ENCODE results near the gene RABGAP1L.

Gene RABGAP1L

DNA sequence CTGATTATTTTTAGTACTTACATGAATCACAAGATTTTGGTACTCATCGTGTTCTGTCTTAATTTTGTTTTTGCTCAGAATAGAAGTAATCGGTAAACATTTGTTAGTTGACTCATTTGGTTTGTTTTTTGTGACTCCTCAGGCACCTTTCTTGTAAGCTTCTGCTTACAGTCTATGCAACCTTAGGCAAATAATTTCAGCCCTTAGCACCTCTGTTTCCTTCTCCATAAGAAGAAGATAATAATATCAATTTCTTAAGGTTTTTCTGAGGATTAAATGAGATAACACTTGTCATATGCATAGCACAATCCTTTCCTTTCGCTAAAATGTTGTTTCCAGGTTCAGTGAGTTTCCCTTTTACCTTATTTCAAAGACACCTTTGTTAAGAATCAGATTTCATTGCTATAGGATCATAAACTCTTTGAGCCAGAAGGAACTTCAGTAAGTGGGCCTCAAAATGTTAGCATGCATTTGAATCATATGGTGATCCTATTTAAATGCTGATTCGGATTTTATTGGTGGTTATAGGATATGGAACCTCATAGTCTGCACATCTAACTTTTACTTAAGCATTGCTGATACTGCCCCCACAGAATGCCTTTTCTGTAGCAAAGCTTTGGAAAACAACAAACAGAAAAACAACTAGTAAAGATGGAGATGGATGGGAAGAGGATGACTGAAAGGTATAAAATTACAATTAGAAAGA, 567.7 kb downstream of the RABGAP1L start:
- DNase-seq: no peak

DNA sequence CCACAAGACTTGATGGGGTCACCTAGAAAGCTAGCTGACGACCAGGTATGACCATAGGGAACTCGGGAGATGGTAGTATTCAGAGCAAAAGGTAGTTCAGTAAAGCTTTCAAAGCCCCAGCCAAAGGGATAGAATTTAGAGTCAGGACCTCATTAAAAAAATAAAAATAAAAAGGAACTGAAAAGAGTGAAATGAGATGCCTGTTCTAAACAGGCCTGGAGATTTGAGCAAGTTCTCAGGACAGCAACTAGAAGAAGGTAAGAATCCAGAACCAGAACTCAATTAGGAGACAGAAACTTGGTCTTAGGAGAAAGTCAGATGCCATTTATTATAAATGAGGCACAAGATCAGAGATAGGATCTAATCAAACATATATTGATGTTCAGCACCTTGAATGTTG, 575.0 kb downstream of the RABGAP1L start:
- no peak for DNase-seq

DNA sequence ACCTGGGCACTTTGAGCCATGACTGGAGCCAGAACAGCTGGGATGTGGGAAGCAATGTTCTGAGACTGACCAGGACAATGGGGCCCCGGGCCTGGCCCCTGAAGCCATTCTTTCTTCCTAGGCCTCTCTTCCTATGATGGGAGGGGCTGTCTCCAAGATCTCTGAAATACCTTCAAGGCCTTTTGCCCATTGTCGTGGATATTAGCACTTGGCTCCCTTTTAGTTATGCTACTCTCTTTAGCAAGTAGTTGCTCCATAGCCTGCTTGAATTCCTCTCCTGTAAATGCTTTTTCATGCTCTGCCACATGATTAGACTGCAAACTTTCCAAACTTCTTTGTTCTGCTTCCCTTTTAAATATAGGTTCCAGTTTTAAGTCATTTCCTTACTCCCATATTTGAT, 577.5 kb downstream of the RABGAP1L start:
- DNase-seq: no peak

DNA sequence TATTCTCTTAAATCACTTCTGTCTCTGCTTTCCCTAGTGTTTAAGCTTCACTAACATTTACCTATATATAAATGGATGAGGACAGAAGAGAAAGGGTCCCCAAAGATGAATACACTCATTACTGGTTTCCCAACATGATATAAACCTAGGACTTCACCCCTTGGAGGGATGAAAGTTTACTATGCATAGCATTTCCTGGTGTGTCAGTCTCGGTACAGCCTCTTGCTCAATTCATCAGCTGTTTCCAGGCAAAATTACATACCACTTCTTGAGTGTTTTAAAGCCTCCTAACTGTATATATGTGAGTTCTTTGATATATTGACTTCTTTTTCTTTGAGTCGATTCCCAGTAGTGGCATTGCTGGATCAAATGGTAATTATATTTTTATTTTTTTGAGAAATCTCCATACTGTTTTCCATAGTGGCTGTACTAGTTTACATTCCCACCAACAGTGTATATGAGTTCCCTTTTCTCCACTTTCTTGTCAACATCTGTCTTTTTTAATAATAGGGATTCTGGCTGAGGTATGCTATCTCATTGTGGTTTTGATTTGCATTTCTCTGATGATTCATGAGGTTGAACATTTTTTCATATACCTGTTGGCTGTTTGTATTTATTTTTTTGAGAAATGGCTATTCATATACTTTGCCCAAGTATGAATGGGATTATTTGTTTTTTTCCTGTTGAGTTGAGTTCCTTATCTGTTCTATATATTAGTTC, 581.1 kb downstream of the RABGAP1L start:
- no peak for DNase-seq

DNA sequence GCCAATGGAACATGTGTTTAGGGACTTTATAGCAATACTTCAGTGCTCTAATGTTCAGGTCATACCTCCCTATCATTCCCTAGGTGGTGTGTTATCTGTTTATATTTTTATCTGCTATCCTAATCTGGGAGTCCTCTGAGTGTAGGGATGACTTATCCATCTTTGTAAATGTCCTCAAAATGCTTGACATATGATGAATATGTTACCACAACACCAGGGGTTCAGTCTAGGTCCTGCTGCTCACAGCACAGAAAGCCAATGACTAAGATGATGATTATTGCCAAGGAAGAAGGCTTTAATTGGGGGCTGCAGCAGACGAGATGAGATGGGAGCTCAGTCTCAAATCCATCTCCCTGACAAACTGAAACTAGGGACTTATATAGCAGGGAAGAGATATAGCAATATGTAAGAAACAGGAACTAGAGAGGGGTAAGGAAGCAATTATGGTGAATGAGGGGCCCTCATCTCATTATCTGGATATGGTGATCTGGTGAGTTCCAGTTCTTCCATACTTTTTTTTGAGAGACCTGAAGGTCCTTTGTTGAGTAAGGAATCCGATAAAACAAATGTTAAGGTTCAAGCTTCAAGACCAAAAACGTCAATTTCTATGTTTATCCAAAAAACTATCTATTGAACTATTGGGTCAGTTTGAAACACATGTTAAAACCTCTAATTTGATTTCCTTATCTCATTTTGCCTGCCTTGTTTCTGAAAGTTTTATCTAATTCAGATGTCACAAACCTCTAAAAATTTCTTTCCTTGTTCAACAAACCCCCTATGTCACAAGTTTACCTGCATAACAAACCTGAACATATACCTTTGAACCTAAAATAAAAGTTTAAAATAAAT, 583.7 kb downstream of the RABGAP1L start:
- DNase-seq: no peak

DNA sequence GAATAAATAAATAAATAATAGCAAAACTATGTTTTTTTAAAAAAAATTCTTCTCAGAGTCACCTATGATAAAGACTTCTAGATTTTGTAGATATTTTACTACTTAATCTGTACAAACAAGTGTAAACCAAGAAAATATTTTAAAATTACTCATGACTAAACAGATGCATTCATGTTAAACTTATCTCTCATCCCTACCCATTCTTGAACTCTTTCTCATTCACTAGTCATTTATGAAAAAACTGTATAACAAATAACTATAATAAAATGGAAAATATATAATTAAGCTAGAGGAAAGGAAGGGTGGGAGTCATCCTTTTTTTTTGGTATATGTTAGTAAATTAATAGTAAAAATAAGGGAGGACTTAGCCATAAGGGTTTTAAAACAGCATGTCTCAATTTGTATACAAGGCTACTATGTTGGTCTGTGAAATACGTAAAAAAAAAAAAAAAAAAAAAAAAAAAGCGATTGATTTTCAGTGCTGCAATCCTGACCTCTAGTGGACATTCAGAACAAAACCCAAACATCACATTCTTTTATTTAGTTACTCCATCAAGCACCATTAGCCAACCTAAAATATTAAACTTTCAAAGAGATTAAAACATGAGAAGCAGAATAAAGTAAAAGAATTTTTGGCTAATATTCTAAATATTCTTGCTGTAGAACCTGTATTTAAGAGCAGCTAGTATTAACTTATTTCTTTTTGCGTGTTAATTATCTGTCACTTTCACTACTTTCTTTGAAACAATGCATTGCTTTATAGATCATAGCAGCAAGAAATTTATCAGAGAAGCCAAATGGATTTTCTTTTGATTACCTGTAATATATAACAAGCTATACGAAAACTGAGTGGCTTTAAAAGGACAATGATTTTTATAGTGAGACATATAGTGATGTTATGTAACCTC, 584.6 kb downstream of the RABGAP1L start:
- DNase-seq: peak; percentile 18 to 70

DNA sequence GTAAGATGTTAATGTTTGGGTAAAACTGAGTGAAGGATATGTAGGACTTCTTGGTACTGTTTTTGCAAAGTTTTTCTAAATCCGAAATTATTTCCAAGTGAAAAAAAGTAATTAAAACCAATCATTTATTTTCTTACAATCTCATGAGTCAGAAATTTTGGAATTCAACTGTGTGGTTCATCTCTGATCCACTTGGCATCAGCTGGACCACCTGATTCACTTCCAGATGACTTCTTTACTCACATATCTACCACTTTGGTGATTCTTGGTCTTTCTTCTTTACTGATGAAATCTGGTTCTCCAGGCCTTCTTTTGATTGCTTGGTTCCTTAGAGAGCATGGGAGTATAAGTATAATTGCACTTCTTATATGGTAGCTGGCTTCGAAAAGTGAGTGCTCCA, 585.6 kb downstream of the RABGAP1L start:
- DNase-seq: no peak

DNA sequence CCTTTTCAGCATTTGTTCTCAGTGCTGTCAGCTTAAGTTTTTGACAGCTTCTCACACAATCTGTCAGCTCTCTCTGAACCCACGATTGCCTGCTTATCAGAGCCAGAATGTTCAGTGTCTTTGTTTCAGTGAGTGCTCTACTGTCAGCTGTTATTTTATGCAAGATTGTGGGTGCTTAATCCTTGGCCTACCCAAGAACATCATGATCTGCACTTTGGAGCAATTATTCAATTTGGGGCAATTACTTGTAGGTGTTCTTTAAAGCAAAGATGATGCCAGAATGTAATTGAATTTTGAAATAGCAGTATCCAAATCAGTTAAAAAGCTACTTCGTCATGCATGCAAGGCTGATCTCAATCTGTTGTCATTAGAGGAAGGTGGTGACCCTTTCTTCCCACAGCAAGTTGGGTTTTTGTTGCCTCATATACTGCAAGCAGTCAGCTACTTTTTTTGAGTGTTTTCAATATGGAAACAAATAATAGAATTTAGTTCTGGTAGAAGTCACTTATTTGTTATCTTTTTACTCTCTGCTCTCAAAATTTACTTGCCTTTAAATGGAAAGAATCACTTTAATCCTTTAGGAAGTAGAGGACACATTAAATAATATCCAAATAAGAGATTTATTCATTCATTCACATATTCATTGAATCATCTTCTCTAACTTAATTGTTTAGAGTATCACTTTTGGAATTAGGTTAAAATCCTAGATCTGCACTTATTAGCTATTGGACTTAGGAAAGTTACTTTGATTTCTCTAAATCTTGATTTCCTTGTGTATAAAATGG, 586.9 kb downstream of the RABGAP1L start:
- no peak for DNase-seq

DNA sequence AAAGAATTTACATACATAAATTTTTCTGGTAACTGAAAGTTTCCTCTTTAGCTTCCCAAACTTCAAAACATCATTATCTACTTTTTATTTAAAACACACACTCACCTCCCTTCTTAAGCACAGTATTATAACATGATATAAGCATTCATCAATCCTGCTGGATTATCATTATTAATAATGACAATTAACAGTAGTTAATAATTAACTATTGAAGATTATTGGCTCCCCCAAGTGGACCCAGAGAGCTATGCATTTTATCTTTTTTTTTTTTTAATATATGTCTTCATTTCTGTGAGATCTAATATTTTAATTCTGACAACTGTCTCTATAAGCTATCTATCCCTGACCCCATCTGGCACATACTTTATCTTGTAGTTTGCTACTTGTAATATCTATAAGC, 588.3 kb downstream of the RABGAP1L start:
- DNase-seq: no peak

DNA sequence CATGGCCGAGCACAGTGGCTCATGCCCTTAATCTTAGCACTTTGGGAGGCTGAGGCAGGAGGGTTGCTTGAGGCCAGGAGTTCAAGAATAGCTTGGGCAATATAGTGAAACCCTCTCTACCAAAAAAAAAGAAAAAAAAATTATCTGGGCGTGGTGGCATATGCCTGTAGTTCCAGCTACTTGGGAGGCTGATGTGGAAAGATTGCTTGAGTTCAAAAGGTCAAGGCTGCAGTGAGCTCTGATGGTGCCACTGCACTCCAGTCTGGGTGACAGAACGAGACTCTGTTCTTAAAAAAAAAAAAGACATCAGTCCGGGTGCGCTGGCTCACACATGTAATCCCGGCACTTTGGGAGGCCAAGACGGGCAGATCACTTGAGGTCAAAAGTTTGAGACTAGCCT, 589.3 kb downstream of the RABGAP1L start:
- DNase-seq: no peak

DNA sequence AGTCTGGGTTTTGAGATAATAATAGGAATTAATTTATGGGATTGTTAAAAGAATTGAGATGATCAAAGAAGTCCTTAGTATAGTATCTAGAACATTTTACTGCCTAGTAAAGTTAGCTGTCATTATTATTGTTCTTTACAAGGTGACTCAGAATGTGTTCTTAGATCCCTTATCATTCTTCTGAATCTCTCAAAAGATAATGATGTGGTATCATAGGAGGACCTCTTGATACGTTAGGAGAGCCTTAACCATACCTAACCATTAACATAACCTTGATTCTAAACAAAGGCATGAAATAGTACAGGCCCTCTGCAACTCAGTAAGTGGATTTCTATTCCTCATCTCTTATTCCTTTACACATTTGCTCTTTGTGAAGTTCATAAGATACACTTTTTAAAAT, 593.8 kb downstream of the RABGAP1L start:
- no peak for DNase-seq

DNA sequence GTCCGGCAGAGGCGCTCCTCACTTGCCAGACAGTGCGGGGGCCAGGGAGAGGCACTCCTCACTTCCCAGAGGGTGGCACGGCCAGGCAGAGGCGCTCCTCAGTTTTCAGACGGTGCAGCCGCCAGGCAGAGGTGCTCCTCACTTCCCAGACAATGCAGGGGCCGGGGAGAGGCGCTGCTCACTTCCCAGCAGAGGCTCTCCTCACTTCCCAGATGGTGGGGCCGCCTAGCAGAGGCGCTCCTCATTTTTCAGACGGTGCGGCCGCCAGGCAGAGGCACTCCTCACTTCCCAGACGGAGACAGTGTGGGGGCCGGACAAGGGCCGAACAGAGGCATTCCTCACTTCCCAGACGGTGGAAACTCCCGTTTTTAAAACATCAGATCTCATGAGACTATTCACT, 602.0 kb downstream of the RABGAP1L start:
- no peak for DNase-seq

DNA sequence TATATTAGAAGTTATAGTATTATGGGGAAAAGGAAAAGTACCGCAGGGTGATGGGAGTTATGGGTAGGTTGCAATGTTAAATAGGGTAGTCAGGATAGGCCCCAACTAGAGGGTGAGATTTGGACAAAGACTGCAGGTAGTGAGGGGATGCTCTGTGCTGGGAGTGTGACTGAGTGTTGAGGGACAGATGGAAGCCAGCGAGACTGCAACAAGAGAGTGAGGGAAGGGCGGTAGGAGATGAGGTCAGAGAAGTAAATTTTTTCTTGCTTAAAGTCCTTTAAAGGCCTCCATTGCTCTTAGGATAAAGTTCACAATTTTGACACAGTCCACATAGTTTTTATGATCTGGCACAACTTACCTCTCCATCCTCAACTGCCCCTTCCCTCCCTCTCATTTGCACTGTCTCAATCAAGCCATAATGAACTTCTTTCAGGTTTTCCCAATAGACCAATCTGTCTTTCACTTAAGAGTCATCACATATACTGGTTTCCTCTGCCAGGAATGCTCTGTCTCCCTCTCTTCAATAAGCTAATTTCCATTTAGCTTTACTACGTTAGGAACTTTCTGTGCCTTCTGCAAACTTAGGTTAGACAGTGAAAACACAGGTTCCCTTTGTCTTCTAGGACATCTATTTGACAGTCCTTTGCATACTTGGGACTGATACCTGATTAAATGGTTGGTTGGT, 602.7 kb downstream of the RABGAP1L start:
- no peak for DNase-seq

DNA sequence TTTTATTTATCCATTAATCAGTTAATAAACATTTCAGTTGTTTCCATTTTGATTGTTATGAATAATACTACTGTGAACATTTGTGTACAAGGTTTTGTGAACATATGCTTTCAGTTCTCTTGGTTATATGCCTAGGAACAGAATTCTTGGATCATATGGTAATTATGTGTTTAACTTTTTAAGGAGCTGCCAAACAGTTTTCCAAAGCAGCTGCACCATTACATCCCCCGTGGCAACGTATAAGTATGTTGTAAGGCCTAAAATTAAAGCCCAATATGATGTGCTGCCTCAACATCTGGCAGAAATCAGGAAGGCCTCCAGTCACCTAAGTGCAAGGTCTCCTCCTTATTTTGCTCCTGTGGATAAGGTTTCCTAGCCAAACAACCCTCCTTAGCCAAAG, 604.9 kb downstream of the RABGAP1L start:
- no peak for DNase-seq

DNA sequence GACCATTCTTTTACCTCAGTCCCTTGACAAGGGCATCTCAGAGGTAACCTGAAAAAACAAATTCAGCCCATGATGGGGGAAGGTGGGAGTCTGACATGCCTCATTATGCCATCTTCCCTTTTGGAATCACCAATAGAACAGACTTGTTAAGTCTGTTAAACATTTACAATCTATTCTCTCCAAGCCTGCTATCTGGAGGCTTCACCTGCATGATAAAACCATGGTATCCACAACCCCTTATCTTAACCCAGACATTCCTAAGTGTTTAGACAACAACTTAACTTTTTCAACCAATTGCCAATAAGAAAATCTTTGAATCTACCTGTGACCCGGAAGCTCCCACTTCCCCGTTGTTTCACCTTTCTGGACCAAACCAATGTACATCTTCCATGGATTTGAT, 607.4 kb downstream of the RABGAP1L start:
- no peak for DNase-seq

DNA sequence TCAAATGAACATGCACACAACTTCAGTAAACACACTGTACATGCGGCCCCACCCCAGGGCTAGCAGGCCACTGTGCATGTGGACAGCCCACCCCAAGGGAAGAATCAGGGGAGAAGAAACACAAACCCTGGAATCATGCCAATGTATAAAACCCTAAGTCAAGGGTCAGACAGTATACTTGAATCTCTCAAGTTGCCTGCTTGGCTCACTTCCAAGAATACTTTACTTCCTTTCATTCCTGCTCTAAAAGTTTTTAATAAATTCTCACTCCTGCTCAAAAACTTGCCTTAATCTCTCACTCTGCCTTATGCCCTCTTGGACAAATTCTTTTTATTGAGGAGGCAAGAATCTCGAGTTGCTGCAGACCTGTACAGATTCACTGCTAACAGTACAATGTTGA, 609.2 kb downstream of the RABGAP1L start:
- DNase-seq: no peak

DNA sequence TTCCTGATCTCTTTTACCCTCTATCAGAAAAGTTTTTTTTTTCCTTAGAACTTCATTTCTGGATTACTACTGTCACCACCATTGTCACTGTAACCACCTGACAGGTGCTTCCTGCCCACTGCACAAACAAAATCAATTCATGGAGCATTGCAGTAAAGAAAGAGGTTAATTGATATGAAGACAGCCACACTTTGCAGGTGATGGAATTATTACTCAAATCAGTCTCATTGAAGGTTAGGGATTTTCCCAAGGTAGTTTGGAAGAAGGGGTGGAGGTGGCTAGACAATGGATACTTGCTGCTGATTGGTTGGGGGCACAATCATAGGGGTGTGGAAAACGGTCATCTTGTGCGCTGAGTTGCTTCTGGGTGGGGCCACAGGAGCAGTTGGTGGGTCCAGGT, 609.6 kb downstream of the RABGAP1L start:
- no peak for DNase-seq

DNA sequence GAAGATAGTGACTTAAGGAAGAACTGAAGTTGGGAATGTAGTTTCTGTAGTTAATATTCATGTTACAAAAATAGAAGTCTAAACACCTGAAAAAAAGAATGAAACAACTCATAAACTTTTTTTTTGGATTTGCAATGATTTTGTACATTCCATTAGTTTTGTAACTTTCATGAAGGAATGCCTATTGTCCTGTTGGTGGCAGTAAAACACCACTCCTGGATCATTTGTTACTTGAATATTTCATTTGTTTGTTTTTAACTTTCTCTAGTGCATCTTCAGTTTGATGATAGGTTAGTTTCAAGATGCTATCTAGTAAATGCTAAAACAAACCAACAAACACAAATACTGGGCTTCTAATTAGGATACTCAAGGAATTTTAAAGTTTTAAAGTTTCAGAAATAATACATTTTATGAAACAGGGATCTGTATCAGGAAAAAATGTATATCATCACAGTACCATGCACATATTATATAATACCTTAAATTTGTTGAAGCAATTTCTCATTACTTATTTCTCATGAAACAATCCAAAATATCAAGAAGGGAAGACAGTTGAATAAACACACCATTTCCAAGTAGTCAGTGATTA, 610.7 kb downstream of the RABGAP1L start:
- DNase-seq: peak; percentile 36 to 63

DNA sequence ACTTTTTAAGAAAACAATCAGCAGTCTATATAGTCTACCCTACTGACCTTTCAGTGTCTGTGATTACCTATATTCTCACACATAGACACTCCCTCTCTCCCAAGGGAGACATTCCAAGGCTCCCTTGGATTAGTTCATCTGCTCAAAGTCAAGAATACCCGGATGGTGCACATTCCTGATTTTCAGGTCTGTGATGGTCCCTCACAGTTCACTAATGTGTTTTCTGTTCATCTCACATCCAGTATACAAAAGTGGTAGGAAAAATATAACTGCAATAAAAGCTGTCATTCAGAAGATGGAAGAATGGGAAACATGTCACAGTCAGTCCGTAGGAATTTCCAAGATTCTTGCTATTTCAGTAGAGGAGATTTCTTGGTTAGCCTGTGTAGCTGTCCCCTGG, 616.3 kb downstream of the RABGAP1L start:
- DNase-seq: no peak

DNA sequence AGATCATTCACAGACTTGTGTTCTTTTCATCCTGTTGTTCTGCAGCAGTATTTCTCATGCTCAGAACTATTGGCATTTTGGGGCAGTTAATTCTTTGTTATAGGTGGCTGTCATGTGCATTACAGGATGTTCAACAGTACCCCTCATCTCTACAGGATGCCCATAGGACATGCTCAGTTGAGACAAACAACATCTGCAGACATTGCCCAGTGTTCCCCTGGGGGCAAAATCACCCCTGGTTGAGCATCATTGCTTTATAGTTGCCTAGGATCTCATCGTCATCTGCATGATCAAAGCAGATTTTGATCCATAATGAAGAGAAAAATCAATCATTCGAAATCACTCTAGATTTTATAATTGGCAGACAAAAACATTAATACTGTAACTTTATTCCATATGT, 617.9 kb downstream of the RABGAP1L start:
- DNase-seq: no peak

DNA sequence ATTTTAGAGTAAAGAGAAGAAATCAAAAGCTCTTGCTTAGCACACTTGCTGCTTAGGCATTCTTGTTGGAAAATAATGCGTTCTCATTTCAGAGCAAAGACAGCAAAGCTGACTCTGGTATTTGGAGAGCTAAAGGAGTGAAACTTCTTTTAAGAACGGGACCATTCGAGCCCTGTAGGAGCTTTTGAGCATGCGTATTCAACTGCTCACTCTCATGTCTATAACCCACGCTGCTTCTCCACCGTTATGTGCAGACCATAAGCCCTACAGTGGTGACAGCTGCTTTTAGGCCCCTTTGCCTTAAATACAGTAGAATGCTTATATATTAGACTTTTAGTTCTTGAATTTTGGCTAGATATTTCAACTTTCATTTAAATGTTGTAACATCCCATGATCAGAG, 626.2 kb downstream of the RABGAP1L start:
- no peak for DNase-seq
